GM19438 (cell line): ENCODE measurements around the gene RIN2.

ENCODE experiments used
- ATAC-seq: cut with Tn5 transposase; IDR thresholded peaks from one replicate; pipeline ENCODE4 v1.9.1; 2021; ENCODE audit warnings: low read depth; ENCODE audit not compliant: unreplicated experiment

Gene RIN2, protein sequence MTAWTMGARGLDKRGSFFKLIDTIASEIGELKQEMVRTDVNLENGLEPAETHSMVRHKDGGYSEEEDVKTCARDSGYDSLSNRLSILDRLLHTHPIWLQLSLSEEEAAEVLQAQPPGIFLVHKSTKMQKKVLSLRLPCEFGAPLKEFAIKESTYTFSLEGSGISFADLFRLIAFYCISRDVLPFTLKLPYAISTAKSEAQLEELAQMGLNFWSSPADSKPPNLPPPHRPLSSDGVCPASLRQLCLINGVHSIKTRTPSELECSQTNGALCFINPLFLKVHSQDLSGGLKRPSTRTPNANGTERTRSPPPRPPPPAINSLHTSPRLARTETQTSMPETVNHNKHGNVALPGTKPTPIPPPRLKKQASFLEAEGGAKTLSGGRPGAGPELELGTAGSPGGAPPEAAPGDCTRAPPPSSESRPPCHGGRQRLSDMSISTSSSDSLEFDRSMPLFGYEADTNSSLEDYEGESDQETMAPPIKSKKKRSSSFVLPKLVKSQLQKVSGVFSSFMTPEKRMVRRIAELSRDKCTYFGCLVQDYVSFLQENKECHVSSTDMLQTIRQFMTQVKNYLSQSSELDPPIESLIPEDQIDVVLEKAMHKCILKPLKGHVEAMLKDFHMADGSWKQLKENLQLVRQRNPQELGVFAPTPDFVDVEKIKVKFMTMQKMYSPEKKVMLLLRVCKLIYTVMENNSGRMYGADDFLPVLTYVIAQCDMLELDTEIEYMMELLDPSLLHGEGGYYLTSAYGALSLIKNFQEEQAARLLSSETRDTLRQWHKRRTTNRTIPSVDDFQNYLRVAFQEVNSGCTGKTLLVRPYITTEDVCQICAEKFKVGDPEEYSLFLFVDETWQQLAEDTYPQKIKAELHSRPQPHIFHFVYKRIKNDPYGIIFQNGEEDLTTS

DNA sequence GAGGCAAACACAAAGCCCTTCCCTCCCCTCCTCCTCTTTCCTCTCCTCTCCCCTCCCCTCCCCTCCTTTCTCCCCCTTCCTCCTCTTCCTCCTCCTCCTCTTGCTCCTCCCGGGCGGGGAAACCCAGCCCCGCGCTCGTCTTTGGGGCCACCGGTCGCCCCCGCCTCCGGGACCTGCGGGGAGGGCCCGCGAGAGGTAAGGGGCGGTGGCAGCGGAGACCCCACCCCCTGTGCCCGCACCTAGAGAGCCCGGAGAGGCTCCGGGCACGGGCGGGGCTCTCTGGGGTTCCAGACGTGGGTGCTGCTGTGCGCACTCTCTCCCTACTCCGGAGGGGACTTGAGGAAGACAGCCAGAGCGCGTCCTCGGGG, at the start of gene RIN2:
Gene RIN2, plus strand, starts transcription at position 126 of the 368 bp plus-strand sequence. CDS start 131,344 bp downstream, outside the sequence.
- no peak for ATAC-seq

DNA sequence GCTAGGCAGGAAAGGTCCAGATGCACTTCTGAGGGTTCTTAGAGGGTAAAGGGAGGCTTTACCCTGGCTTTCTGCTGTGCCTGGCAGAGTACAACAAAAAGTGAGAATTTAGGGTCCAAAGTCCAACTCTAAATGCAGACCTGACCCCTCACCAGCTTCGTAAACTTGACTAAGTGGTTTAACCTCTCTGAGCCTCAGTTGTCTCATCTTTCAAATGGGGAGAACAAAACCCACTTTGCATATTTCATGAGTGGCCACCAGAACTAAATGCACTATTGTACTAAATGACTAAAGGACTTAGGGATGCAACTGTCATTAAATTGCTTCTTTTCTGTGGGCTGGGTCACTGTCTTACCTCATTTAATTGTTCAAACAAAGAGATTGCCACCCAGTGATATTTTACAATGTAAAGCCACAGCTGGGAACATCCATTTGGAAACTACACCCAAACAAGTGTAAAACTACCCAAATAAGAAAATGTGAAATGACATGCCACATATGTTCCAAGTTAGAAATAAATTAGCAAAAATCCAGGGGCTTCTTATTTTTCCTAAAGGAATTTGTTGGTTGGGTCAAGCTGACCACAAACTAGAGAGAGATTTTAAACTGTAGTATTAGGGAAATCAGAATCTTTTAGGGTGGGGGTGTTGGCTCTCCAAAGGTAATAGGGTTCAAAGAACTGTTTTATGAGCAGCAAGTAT, 48.3 kb upstream of the RIN2 start:
- no peak for ATAC-seq

DNA sequence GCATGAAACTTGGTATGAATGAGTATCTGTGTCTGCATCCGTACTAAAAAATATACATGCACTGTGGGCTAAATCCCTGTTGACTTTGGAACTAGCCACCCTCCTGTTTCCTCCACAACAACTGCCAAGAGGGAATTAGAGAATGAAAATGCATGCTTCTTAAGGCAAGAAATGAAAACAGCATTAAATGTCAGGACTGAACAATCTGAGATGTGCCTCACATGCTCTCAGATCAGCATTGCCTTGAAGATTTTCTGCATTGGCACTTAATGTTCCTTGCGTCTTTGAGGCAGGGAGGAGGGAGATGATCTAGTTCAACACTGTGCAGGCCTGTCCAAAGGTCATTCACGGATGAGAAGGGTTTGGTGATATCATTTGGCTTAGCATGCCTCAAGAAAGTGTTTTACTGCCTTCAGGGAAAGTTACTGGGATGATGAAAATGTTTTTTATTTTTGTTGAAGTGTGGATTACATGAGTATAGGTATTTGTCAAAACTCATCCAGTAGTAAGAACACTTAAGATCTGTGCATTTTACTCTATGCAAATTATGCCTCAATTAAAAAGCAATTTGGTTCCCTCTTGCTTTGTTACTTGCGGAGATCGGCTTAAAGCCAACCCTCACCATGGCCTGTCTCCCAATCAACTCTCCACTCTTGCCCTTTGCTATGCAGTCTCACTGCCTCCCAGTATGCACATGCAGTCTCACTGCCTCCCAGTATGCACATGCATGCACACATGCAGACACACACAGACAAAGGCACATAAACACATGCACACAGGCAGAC, 47.5 kb upstream of the RIN2 start:
- ATAC-seq: no peak

DNA sequence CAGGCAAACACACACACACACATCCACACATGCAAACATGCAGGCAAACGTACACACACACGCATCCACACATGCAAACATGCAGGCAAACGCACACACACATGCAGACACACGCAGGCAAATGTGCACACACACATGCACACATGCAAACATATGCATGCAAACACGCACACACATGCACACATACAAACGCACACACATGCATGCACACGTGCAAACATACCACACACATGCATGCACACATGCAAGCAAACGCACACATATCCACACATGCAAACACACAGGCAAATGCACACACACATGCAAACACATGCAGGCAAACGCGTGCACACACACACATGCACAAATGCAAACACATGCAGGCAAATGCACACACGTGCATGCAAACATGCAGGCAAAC, 46.9 kb upstream of the RIN2 start:
- no peak for ATAC-seq

DNA sequence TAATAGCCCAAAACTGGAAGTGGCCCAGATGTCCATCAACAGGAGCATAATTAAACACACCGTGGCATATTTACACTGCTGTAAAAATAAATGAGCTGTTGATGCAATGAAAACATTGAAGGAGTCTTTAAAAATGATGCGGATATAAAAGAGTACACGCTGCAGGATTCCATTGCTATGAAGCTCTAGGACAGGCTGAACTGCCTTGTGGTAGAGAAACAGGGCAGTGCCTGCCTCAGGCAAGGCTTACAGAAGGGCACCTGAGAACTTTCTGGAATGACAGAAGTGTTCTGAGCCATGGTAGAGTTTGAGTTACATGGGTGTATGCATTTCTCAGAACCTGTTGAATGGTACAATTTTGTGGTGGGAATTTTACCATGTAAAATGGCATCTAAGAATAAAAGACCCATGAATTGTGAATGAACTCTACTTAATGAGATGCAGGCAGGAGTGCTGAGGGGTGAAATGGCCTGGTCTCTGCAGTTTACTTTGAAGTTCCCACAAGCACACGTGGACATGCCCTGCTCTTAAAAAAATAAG, 45.3 kb upstream of the RIN2 start:
- ATAC-seq: no peak

DNA sequence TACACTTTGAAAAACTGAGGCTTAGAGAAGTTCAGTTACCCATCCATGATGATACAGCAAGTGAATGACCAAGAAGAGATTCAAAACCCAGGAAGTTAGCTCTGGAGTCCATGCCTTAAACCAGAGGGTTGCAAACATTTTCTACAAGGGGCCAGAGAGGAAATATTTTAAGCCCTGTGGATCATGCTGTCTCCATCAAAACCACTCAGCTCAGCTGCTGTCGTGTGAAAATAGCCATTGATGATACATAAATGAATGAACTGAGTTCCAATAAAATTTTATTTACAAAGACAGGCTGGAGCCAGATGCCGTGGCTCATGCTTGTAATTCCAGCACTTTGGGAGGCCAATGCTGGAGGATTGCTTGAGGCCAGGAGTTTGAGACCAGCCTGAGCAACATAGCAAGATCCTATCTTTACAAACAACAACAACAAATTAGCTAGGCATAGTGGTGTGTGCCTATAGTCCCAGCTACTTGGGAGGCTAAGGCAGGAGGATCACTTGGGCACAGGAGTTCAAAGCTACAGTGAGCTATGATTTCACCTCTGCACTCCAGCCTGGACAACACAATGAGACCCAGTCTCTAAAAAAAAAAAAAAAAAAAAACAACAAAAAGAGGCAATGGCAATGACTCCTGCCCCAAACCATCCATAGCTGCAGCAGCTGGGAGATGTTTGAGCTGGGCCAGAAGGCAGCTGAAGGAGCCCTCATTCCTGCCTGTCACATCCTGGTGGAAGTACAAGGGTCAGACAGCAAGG, 44.1 kb upstream of the RIN2 start:
- ATAC-seq: no peak

DNA sequence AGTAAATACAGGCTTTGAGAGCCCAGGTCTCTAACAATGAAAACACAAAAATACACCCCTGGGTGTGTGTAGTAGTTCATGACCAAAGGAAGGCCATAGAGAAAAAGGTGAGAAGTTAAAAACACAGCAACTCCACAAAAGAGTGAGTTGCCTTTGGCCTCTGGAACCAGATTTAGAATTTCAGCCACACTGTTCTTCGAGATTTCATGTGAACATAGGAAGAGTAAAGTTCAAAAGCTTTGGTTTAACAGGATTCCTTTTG, 43.5 kb upstream of the RIN2 start:
- no peak for ATAC-seq

DNA sequence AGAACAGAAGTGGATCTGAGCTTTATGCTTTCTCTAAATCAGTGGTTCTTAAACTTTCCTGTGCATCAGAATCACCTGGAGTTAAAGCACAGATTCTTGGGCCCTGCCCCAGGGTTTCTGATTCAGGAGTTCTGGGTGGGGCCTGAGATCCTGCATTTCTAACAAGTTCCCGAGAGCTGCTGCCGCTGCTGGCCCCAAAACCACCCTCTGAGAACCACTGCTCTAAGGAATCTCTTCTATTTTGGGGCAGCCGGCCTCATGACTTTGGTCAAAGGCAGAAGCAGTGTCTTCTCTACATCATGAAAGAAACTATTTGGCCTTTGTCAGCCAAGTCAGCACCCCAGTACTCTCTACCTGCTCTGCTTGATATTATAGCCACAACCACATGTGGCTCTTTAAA, 42.1 kb upstream of the RIN2 start:
- no peak for ATAC-seq

DNA sequence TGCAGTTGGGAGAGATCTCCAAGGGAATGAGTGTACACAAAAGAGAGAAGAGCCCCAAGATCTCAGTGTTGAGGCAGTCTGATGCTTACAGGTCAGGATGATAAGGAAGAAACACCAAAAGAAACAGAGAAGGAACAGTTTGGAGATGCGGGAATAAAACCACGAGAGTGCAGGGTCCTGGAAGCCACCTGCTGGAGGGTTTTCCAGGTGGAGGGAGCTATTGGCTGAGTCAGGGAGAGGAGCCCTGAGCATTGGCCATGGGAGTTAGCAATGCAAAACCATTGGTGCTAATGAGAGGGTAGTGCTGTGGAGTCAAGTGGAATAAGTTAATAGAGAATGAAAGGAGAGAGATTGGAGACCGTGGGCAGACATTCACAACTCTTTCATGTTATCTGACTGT, 39.2 kb upstream of the RIN2 start:
- ATAC-seq: no peak

DNA sequence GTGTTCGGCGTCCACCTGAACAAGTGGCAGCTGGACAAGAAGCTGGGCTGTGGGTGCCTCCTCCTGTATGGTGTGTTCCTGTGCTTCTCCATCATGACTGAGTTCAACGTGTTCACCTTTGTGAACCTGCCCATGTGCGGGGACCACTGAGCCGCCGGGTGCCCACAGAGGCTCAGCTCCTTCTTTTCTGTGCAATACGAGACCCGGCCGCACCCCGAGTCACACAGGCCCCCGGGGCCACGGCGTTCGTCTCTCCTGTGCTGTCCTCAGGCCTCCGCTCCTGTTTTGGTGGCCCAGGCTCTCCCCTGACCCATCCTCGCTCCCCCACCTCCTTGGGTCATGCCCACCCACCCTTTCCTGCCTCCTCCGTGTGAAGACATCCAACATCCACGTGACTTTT, 37.1 kb upstream of the RIN2 start:
- no peak for ATAC-seq

DNA sequence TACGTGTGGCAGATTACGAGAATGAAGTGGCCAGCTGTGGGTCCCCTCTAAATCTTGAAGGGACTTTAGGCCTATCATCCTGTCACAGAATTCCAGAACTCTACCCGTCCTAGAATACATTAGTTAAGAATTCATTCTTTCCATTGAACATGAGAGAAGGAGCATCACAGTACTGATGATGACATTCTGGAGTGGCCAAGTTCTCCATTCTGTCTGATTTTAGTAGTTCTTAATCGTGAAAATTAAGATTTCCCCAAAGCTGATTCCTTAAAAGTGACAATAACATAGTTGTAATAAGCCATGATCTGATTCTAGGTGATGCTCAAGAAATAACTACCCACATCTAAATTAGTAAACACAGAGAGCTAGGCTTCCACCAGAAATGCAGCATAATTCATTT, 35.0 kb upstream of the RIN2 start:
- no peak for ATAC-seq

DNA sequence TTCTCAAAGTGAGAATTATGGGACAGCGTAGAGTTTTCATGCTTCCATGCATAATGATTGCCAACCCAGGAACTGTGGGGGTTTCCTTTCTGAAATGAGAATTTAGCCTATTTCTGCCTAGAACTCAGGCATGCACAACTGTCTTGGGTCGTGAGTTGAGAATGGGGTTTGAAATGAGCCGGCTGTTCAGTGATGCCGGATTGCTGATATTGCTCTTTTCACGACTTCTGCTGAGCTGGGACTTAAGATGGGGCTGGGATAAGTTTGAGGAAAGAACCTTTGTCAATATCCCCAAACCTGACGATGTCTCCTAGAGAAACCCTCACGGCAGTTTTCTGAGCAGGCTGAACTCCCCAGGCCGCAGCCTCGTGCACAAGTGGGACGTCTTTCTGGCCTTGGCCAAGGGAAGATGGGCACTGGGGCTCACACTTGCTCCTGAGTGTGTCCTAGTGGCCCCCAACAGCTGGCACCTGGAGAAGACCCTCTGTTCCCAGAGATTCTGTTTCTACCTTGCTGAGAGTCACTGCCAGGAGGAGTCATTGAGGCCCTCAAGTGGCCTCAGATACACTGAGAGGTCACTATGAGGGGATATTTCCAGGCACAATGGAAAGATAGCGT, 34.1 kb upstream of the RIN2 start:
- no peak for ATAC-seq

DNA sequence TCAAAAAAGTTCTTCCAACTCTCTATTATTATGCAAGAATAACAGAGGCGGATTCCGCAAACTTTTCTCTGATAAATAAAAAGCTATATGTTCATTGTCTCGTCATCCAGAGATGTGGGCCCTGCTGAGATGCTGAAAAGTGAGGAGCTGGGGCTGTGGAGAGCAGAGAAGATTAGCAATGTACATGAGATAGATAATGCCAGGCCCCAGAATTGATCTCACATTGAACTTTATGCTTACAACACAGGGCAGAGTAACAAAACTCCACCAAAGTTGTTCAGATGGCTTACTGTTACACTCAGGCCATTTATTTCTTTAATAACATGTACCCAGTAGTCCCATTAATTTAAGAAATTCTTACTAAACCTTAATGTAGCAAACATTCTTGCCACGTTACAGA, 32.7 kb upstream of the RIN2 start:
- ATAC-seq: no peak

DNA sequence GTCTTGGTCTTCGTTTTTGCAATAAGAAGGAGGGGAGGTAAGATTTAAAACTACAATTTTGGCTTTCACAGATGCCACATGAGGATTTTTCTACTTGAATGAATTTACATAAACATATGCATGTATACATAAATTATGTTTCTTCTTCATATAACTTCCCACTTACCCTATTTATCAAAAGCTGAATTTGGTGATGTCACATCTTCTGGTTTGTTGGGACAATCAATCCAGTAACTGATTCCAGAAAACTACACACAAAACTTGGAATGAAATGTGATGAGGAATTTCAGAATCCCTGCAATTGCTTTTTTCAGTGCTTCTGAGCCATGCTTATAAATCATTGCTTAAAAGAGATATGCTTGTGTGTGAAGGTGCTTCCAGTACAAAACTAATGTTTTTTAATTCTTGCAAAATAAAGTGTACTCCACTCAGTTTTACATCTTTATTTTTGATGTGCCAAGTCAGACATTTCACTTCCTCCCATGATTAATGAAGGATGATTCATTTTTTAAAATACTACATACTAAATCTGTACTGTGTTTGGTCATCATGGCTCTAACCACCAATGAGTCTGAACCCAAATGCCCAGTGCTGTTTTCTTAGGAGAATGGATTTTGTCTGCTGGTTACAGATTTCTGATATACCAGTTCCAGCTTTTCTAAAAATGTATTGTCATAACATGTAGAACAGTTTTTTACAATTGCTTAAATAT, 32.1 kb upstream of the RIN2 start:
- no peak for ATAC-seq

DNA sequence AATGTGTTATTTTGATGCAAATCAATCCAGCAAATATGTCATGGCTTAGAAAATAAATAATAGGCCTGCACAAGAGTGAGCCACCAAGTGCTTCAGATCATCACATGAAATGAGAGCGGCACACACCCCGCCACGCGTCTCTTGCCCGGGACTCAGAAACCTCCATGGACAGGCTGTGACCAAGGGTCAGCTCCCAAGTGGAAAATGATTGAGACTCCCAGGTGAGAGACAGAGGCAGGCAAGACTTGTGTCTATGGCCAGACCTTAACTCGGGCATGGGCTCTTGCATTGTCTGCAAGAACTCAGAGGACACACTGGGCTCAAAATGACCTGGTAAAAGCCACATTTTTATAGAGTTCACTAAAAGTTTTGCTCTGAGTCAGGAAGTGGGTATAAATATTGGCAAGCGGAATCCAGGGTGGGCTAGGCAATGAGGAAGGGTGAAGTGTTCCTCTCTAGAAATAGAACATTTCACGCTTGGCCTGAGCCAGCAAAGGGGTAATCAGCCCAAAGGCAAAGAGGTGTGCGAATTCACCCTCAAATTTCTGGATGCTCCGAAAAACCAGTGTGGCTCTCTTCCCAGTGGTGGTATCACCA, 30.7 kb upstream of the RIN2 start:
- ATAC-seq: no peak

DNA sequence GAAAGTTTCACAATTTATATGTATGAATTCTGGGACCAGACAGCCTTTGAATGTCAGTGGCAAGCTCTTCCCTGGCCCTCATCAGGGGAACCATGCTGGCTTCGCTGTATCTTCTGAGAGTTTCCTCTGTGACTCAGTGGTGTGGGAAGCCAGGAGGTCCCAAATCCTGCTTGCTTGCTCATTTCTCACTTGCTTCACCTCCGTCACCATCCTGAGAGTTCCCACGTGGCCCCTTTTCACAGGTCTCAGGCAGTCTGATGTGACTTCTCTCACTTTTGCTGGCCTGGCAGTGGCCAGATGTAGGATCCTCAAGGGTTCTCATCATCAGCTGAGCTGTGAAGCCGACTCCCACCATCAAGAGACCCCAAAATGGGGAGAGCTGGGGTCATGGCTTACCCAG, 28.4 kb upstream of the RIN2 start:
- no peak for ATAC-seq

DNA sequence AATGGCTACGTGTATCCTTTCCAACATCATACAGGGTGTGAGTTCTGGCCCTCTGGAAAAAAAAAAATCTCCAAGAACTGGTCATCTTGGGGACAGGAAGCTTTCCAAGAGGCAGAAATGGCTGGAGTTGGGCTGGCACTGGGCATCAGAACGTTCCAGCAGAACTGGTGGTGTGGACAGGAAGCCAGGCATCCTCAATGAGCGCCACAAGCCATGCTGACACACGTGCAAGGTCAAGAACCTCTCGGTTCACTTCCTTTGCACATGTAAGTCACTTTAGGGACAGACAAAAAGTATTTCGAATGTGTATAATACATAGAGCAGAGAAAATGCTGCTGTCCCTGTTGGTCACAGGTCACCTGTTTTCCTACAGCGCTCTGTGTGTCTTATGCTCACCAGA, 27.4 kb upstream of the RIN2 start:
- ATAC-seq: no peak

DNA sequence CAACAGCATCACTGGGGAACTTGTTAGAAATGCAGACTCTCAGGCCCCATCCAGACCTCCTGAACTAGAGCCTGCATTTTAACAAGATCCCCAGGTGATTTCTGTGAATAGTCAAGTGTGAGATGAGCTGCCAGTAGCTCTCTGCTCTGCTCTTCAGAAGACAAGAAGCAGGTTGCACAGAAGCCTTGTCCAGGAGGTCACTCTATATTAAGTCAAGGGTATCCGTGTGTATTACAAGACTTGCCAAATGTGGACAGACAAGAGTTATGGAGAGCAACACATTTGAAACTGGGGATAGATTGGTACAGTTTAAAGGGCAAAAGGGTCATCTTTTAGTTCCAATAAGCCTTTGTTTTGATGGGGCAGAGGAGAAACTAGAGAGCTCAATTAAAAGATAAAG, 23.2 kb upstream of the RIN2 start:
- ATAC-seq: no peak
